ENCODE data around the gene NME4.
"Not testable (repeated sequence)": the region's sequence is repeated elsewhere in the genome, so short reads cannot be mapped to it uniquely, and the experiment has no call there.

- TF ChIP-seq POLR2AphosphoS5, TAF1, POLR2A, SPI1 (IDR thresholded peaks at IDR 0.05; ENCODE audit: low read depth, low read length): not testable (repeated sequence)
These were observed 18.1 kb downstream of the NME4 start for GRCh38 chr16:415170-415498.
